ENCODE results near the gene DMRTB1. TPM values are rescaled to one million over a fixed set of nuclear protein-coding genes. Genes with fewer than 3 reads are reported as not detected.

Gene DMRTB1
- total RNA-seq, 1 donor from 2014 or later, result not detected

DNA sequence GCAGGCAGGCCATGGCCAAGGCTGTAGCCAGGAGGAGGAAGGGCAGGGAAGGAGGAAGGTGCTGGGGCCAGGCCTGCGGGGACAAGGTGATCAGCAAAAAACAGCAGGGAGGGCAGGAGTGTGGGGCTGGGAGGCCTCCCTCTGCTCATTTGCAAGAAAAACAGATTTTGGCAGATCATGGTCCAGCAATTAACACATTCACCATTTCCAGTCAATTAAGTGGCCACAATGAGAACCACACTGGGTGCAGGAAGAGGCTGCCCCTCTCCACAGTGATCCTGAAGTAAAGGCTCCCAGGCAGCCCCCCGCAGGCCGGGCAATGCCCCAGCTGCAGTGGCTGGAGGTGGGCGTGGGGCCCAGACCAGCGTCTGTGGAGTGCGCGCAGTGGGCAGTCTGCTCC is 54.6 kb downstream of the DMRTB1 start:
- Mint-ChIP-seq H3K4me3 (ENCODE audit: low read depth) (no peak overlapping the region), H3K27me3 (ENCODE audit: low read depth) (no peaks in the 10 kb centered on the region), H3K9me3 (no peaks in the 10 kb centered on the region), H3K4me1 (ENCODE audit: low read depth) (no peaks in the 10 kb centered on the region), H3K27ac (no peak overlapping the region), H3K36me3 (ENCODE audit: low read depth) (no peaks in the 10 kb centered on the region)
- intact Hi-C loops (cut with micrococcal nuclease), result no loop called here
- DNase-seq (ENCODE audit: low spot score), result no peak

DNA sequence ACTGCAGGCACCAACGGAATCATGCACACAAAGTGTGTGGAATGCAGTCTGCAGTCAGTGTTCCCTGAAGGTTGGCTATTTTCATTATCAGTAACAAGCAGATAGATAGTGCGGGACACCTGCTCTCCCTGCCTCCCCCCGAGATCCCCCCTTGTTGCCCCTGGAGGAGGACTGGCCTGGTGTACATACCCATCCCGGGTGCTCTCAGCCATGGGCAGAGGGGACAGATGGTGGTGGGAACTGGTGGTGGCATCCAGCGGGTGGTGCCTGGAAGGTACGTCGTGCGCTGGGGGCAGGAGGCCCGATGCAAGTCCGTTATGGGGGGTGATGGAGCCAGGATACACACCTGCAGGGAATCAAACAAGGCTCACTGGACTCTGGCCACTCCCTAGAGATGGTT is 55.2 kb downstream of the DMRTB1 start:
- Mint-ChIP-seq H3K4me1 (ENCODE audit: low read depth) (no peaks in the 10 kb centered on the region), H3K36me3 (ENCODE audit: low read depth) (no peaks in the 10 kb centered on the region), H3K27me3 (ENCODE audit: low read depth) (no peaks in the 10 kb centered on the region), H3K4me3 (ENCODE audit: low read depth) (no peak overlapping the region), H3K27ac (no peak overlapping the region), H3K9me3 (no peaks in the 10 kb centered on the region)
- DNase-seq (ENCODE audit: low spot score), result no peak
- intact Hi-C loops (cut with micrococcal nuclease), result no loop called here

DNA sequence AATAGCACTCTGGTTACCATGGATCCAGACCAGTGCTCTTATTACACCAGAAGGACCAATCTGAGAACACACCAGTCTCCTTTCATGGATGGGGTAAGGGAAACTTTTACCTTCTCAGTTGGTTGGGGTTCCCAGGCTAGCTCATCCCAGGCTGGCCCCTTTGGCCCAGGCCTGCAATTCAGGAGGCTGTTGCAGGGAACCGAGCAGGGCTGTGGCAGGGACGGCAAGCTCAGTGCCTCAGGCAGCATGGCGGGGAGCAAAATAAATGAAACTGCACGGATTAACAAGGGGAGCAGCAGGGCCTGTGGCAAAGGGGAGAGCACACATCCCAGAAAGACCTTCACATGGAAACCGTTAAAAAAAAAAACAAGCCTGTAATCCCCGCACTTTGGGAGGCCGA is 57.0 kb downstream of the DMRTB1 start:
- no peak for DNase-seq (ENCODE audit: low spot score)
- Mint-ChIP-seq H3K36me3 (ENCODE audit: low read depth) (no peaks in the 10 kb centered on the region), H3K4me1 (ENCODE audit: low read depth) (no peaks in the 10 kb centered on the region), H3K9me3 (no peaks in the 10 kb centered on the region), H3K27ac (no peak overlapping the region), H3K4me3 (ENCODE audit: low read depth) (no peak overlapping the region), H3K27me3 (ENCODE audit: low read depth) (no peaks in the 10 kb centered on the region)
- intact Hi-C loops (cut with micrococcal nuclease), result no loop called here

Other genes starting within 250 kb of the DMRTB1 start
- 46.7 and 47.4 TPM in 2 replicates for gene CZIB, start 238.8 kb upstream of the DMRTB1 start, total RNA-seq
- 89.0 and 90.2 TPM in 2 replicates for gene MAGOH, start 220.9 kb upstream of the DMRTB1 start, total RNA-seq
- gene LRP8, start 131.3 kb upstream of the DMRTB1 start, total RNA-seq, result 78.0 and 82.1 TPM in 2 replicates

Data from activated T-helper 2 cell treated with anti-CD3 and anti-CD28 coated beads, Interferon-gamma antibody, Interleukin-2, Interleukin-4, amounts not matched to agents 10 μg/mL and 5 μg/mL and 100 μg/mL, durations not matched to agents 14 hours and 24 hours and 36 hours (primary cell).